ENCODE measurements around the gene SNRNP70.

GRCh38 chr19:49120325-49120683, 35.1 kb downstream of the SNRNP70 start:
- TF ChIP-seq, protein P1, sequence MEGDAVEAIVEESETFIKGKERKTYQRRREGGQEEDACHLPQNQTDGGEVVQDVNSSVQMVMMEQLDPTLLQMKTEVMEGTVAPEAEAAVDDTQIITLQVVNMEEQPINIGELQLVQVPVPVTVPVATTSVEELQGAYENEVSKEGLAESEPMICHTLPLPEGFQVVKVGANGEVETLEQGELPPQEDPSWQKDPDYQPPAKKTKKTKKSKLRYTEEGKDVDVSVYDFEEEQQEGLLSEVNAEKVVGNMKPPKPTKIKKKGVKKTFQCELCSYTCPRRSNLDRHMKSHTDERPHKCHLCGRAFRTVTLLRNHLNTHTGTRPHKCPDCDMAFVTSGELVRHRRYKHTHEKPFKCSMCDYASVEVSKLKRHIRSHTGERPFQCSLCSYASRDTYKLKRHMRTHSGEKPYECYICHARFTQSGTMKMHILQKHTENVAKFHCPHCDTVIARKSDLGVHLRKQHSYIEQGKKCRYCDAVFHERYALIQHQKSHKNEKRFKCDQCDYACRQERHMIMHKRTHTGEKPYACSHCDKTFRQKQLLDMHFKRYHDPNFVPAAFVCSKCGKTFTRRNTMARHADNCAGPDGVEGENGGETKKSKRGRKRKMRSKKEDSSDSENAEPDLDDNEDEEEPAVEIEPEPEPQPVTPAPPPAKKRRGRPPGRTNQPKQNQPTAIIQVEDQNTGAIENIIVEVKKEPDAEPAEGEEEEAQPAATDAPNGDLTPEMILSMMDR (IDR thresholded peaks at IDR 0.05; ENCODE audit: low read depth, low read length, poor library complexity, severe bottlenecking) = no peak
- TF ChIP-seq EZH2phosphoT487 (IDR thresholded peaks at IDR 0.05; ENCODE audit: borderline replicate concordance, low read length) = no peak
